ENCODE results near the gene IGF2. TPM values are rescaled to one million over a fixed set of nuclear protein-coding genes. Genes with fewer than 3 reads are reported as not detected.

The IGF2 gene
- polyA plus RNA-seq, 1 donor from 2014 or later: not detected

- no peak overlapping the region for H2AFZ ChIP-seq (ENCODE audit: low read depth, low read length)
- TF ChIP-seq, protein P1, sequence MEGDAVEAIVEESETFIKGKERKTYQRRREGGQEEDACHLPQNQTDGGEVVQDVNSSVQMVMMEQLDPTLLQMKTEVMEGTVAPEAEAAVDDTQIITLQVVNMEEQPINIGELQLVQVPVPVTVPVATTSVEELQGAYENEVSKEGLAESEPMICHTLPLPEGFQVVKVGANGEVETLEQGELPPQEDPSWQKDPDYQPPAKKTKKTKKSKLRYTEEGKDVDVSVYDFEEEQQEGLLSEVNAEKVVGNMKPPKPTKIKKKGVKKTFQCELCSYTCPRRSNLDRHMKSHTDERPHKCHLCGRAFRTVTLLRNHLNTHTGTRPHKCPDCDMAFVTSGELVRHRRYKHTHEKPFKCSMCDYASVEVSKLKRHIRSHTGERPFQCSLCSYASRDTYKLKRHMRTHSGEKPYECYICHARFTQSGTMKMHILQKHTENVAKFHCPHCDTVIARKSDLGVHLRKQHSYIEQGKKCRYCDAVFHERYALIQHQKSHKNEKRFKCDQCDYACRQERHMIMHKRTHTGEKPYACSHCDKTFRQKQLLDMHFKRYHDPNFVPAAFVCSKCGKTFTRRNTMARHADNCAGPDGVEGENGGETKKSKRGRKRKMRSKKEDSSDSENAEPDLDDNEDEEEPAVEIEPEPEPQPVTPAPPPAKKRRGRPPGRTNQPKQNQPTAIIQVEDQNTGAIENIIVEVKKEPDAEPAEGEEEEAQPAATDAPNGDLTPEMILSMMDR (IDR thresholded peaks at IDR 0.05; ENCODE audit: poor library complexity, severe bottlenecking): no peak
- TF ChIP-seq POLR2AphosphoS5 (IDR thresholded peaks at IDR 0.05) (no peak), SMC3 (conservative IDR thresholded peaks at IDR 0.05; ENCODE audit: poor library complexity) (no peak), RAD21 (conservative IDR thresholded peaks at IDR 0.05) (no peak), TAF1 (IDR thresholded peaks at IDR 0.05; ENCODE audit: low read depth) (no peak), MXI1 (conservative IDR thresholded peaks at IDR 0.05; ENCODE audit: poor library complexity, severe bottlenecking) (no peak), EZH2 (IDR thresholded peaks at IDR 0.05; ENCODE audit: borderline replicate concordance, insufficient read depth, low read length, poor library complexity, severe bottlenecking) (no peak), EP300 (conservative IDR thresholded peaks at IDR 0.05; ENCODE audit: poor library complexity, severe bottlenecking) (no peak)
- TF ChIP-seq, protein P2, sequence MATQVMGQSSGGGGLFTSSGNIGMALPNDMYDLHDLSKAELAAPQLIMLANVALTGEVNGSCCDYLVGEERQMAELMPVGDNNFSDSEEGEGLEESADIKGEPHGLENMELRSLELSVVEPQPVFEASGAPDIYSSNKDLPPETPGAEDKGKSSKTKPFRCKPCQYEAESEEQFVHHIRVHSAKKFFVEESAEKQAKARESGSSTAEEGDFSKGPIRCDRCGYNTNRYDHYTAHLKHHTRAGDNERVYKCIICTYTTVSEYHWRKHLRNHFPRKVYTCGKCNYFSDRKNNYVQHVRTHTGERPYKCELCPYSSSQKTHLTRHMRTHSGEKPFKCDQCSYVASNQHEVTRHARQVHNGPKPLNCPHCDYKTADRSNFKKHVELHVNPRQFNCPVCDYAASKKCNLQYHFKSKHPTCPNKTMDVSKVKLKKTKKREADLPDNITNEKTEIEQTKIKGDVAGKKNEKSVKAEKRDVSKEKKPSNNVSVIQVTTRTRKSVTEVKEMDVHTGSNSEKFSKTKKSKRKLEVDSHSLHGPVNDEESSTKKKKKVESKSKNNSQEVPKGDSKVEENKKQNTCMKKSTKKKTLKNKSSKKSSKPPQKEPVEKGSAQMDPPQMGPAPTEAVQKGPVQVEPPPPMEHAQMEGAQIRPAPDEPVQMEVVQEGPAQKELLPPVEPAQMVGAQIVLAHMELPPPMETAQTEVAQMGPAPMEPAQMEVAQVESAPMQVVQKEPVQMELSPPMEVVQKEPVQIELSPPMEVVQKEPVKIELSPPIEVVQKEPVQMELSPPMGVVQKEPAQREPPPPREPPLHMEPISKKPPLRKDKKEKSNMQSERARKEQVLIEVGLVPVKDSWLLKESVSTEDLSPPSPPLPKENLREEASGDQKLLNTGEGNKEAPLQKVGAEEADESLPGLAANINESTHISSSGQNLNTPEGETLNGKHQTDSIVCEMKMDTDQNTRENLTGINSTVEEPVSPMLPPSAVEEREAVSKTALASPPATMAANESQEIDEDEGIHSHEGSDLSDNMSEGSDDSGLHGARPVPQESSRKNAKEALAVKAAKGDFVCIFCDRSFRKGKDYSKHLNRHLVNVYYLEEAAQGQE (IDR thresholded peaks at IDR 0.05; ENCODE audit: borderline replicate concordance): no peak
- no peaks in the 10 kb centered on the region for H3K79me2 ChIP-seq (replicated peaks; ENCODE audit: insufficient read depth, low read length)
- H3K9me2 ChIP-seq (ENCODE audit: insufficient read depth, low read length): no peaks in the 10 kb centered on the region
- no peak overlapping the region for H3K4me2 ChIP-seq (ENCODE audit: low read length)
- no peak overlapping the region for H3K9ac ChIP-seq (ENCODE audit: low read length)
- H3K9me3 ChIP-seq (ENCODE audit: low read length): no peaks in the 10 kb centered on the region
- no peaks in the 10 kb centered on the region for H4K20me1 ChIP-seq (ENCODE audit: insufficient read depth)
- no peak overlapping the region for H3K4me3 ChIP-seq (ENCODE audit: low read length)
- no peaks in the 10 kb centered on the region for H3K36me3 ChIP-seq (ENCODE audit: insufficient read depth, low read length)
- no peaks in the 10 kb centered on the region for H3K27me3 ChIP-seq (ENCODE audit: insufficient read depth, low read depth, low read length)
- no peaks in the 10 kb centered on the region for H3F3A ChIP-seq (ENCODE audit: insufficient read depth, low read length, poor library complexity, severe bottlenecking)
- no peak overlapping the region for H3K27ac ChIP-seq (ENCODE audit: low read length)
Observed at GRCh38 chr11:2085251-2086066, 53.7 kb downstream of the IGF2 start.

DNA sequence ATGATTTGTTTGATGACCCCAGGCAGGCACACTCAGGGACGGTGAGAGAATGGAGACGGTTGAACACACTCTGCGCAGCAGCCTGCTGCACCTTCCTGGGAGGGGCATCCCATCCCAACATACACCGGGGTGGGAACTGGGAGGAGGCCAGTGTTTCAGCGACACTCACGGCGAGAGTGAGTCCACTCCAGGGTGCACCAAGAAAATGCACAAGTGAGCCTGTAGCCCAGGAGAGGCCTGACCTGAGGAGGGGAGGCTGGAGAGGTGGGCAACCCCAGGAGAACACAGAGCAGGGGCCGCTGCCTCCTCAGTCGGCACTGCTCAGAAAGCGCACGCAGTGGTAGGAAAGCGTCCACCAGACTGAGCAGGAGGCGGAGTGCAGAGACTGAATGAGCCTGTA, 54.5 kb downstream of the IGF2 start:
- H3K27ac ChIP-seq (ENCODE audit: low read length): no peak overlapping the region
- no peak overlapping the region for H3K4me2 ChIP-seq (ENCODE audit: low read length)
- H3K9me3 ChIP-seq (ENCODE audit: low read length): no peaks in the 10 kb centered on the region
- no peaks in the 10 kb centered on the region for H3K27me3 ChIP-seq (ENCODE audit: insufficient read depth, low read depth, low read length)
- no peaks in the 10 kb centered on the region for H3K79me2 ChIP-seq (replicated peaks; ENCODE audit: insufficient read depth, low read length)
- H3K36me3 ChIP-seq (ENCODE audit: insufficient read depth, low read length): no peaks in the 10 kb centered on the region
- H3F3A ChIP-seq (ENCODE audit: insufficient read depth, low read length, poor library complexity, severe bottlenecking): no peaks in the 10 kb centered on the region
- H2AFZ ChIP-seq (ENCODE audit: low read depth, low read length): no peak overlapping the region
- H3K9ac ChIP-seq (ENCODE audit: low read length): no peak overlapping the region
- no peaks in the 10 kb centered on the region for H3K9me2 ChIP-seq (ENCODE audit: insufficient read depth, low read length)
- H3K4me3 ChIP-seq (ENCODE audit: low read length): no peak overlapping the region
- H4K20me1 ChIP-seq (ENCODE audit: insufficient read depth): no peaks in the 10 kb centered on the region
- TF ChIP-seq RAD21 (conservative IDR thresholded peaks at IDR 0.05) (no peak), POLR2AphosphoS5 (IDR thresholded peaks at IDR 0.05) (no peak), SMC3 (conservative IDR thresholded peaks at IDR 0.05; ENCODE audit: poor library complexity) (no peak), EP300 (conservative IDR thresholded peaks at IDR 0.05; ENCODE audit: poor library complexity, severe bottlenecking) (no peak), TAF1 (IDR thresholded peaks at IDR 0.05; ENCODE audit: low read depth) (no peak), MXI1 (conservative IDR thresholded peaks at IDR 0.05; ENCODE audit: poor library complexity, severe bottlenecking) (no peak), EZH2 (IDR thresholded peaks at IDR 0.05; ENCODE audit: borderline replicate concordance, insufficient read depth, low read length, poor library complexity, severe bottlenecking) (no peak)
- TF ChIP-seq, protein P1 (IDR thresholded peaks at IDR 0.05; ENCODE audit: poor library complexity, severe bottlenecking): no peak
- TF ChIP-seq, protein P2 (IDR thresholded peaks at IDR 0.05; ENCODE audit: borderline replicate concordance): no peak
